Hepatocyte (in vitro differentiated cells): Measurements from ENCODE around the gene PRRC2A. TPM values are rescaled to one million over a fixed set of nuclear protein-coding genes. Genes with fewer than 3 reads are reported as not detected.

Source experiments
- DNase-seq: peaks from one replicate; pipeline ENCODE4 v3.0.0-alpha.2; 2016; ENCODE audit warnings: low spot score
- H2AFZ ChIP-seq: fragments of 200-600 bp; sonication (generic); 2 replicates; pipeline ENCODE4 v1.6.0; 2016; ENCODE audit warnings: antibody characterized with exemption, mild to moderate bottlenecking
- H3K27ac ChIP-seq: fragments of 200-600 bp; sonication (generic); 2 replicates; pipeline ENCODE4 v1.5.1; 2016; ENCODE audit warnings: mild to moderate bottlenecking
- H3K27me3 ChIP-seq: fragments of 200-600 bp; sonication (generic); 2 replicates; pipeline ENCODE4 v1.6.1; 2016
- H3K36me3 ChIP-seq: fragments of 200-600 bp; sonication (generic); replicated peaks from 2 replicates; pipeline ENCODE4 v1.5.1; 2016; ENCODE audit warnings: low read depth; ENCODE audit not compliant: insufficient read depth
- H3K4me1 ChIP-seq: fragments of 200-600 bp; sonication (generic); 2 replicates; pipeline ENCODE4 v1.5.1; 2016; ENCODE audit warnings: mild to moderate bottlenecking, moderate library complexity; ENCODE audit not compliant: insufficient read depth
- H3K4me2 ChIP-seq: fragments of 200-600 bp; sonication (generic); 2 replicates; pipeline ENCODE4 v1.6.0; 2016
- H3K4me3 ChIP-seq: fragments of 200-600 bp; sonication (generic); 2 replicates; pipeline ENCODE4 v1.5.1; 2016; ENCODE audit warnings: mild to moderate bottlenecking
- H3K79me2 ChIP-seq: fragments of 200-600 bp; sonication (generic); 2 replicates; pipeline ENCODE4 v1.6.0; 2017; ENCODE audit warnings: mild to moderate bottlenecking
- H3K9me2 ChIP-seq: fragments of 200-600 bp; sonication (generic); replicated peaks from 2 replicates; pipeline ENCODE4 v1.6.0; 2017; ENCODE audit warnings: mild to moderate bottlenecking; ENCODE audit not compliant: insufficient read depth
- H3K9me3 ChIP-seq: fragments of 200-600 bp; sonication (generic); 2 replicates; pipeline ENCODE4 v1.5.1; 2016; ENCODE audit warnings: low read depth, mild to moderate bottlenecking
- H4K20me1 ChIP-seq: fragments of 200-600 bp; sonication (generic); 2 replicates; pipeline ENCODE4 v1.6.0; 2016; ENCODE audit warnings: mild to moderate bottlenecking; ENCODE audit not compliant: insufficient read depth, poor library complexity, severe bottlenecking
- EZH2 ChIP-seq: fragments of 200-600 bp; sonication (generic); IDR thresholded peaks from 2 replicates; pipeline ENCODE4 v1.6.1; 2016; ENCODE audit warnings: antibody characterized with exemption, mild to moderate bottlenecking, borderline replicate concordance
- EZH2phosphoT487 ChIP-seq: fragments of 200-600 bp; sonication (generic); IDR thresholded peaks from one replicate; pipeline ENCODE4 v1.6.1; 2018; ENCODE audit warnings: antibody characterized with exemption, mild to moderate bottlenecking, low read depth, moderate library complexity; ENCODE audit not compliant: unreplicated experiment, severe bottlenecking
- WGBS: methylation state at CpG from one replicate; pipeline ENCODE4 v1.1.6; 2016; ENCODE audit warnings: low lambda C conversion rate; ENCODE audit errors: missing lambda C conversion rate; 5-methylcytosine and 5-hydroxymethylcytosine counted together
- polyA plus RNA-seq: library from polyadenylated mRNA; unstranded; fragments of >200 nt; fragmentation: Nextera tagmentation; extraction: Ambion mirVana; gene quantifications from 2 replicates; pipeline ENCODE4 v1.2.1, GENCODE V29; 2016
- total RNA-seq: library from RNA; depleted of rRNA; stranded (reverse); fragments of >200 nt; gene quantifications from 2 replicates; pipeline ENCODE4 v1.2.3, GENCODE V29; 2014
- TF ChIP-seq, protein P1 (sequence below): fragments of 200-600 bp; sonication (generic); IDR thresholded peaks from 2 replicates; pipeline ENCODE4 v1.5.1; 2016; ENCODE audit warnings: antibody characterized with exemption, mild to moderate bottlenecking; ENCODE audit not compliant: poor library complexity

PRRC2A gene
- total and polyA plus RNA-seq, 2 experiments from 2014 or later: 47.5 to 50.2 TPM

DNA sequence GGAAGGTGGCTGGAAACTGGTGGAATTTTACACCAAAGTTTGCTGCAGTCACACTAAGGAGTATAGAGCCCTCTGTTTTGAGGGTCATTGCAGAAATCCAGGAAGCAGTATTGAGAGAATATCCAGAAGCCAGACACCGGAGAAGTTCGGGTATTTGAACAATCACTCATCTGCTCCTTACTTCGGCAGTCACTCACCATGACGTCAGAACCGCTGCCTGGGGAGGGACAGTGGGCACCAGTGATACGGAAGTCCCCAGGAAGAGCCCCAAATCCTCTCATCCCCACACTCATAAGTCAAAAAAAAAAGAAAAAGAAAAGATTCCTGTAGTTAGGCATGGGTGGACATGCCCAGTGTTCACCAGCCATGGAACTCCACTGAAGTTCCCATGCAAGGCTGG, 56.4 kb downstream of the PRRC2A start:
- no peak overlapping the region for H3K4me3 ChIP-seq
- no peaks in the 10 kb centered on the region for H3K36me3 ChIP-seq
- H2AFZ ChIP-seq: no peak overlapping the region
- H3K9me3 ChIP-seq: no peaks in the 10 kb centered on the region
- H3K27ac ChIP-seq: no peak overlapping the region
- no peak for TF ChIP-seq EZH2
- TF ChIP-seq, protein P1, sequence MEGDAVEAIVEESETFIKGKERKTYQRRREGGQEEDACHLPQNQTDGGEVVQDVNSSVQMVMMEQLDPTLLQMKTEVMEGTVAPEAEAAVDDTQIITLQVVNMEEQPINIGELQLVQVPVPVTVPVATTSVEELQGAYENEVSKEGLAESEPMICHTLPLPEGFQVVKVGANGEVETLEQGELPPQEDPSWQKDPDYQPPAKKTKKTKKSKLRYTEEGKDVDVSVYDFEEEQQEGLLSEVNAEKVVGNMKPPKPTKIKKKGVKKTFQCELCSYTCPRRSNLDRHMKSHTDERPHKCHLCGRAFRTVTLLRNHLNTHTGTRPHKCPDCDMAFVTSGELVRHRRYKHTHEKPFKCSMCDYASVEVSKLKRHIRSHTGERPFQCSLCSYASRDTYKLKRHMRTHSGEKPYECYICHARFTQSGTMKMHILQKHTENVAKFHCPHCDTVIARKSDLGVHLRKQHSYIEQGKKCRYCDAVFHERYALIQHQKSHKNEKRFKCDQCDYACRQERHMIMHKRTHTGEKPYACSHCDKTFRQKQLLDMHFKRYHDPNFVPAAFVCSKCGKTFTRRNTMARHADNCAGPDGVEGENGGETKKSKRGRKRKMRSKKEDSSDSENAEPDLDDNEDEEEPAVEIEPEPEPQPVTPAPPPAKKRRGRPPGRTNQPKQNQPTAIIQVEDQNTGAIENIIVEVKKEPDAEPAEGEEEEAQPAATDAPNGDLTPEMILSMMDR: no peak
- no peak for TF ChIP-seq EZH2phosphoT487
- H3K79me2 ChIP-seq: no peaks in the 10 kb centered on the region
- H3K9me2 ChIP-seq: no peaks in the 10 kb centered on the region
- no peak overlapping the region for H3K4me2 ChIP-seq
- H3K27me3 ChIP-seq: no peaks in the 10 kb centered on the region
- H4K20me1 ChIP-seq: no peaks in the 10 kb centered on the region
- peaks cover 5% of the 10 kb centered on the region for H3K4me1 ChIP-seq
- 60% methylated on average over 6 of the region's 6 CpGs for WGBS
- DNase-seq: no peak

DNA sequence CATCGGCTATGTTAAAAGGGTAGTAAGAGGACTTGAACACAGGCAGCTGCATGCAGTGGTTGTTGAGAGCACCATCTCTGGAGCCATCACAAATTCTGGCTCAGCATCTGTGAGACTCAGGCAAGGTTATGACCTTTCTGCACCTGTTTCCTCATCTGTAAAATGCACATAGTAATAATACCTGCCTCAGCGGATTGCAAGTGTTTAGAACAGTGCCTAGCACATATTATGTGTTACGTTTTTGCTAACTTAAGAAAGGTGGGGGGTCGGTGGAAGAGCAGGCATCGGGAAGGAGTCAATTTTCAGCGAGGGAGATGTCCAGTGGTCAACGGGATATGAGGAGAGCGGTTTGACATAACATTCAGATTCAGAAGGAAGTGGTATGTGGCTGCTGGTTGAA, 57.4 kb downstream of the PRRC2A start:
- Histone ChIP-seq H3K27me3 (no peaks in the 10 kb centered on the region), H3K79me2 (no peaks in the 10 kb centered on the region), H2AFZ (no peak overlapping the region), H3K4me1 (peaks cover 5% of the 10 kb centered on the region), H3K36me3 (no peaks in the 10 kb centered on the region), H3K4me3 (no peak overlapping the region), H3K9me2 (no peaks in the 10 kb centered on the region), H4K20me1 (no peaks in the 10 kb centered on the region), H3K4me2 (no peak overlapping the region), H3K27ac (no peak overlapping the region), H3K9me3 (no peaks in the 10 kb centered on the region)
- WGBS: 78% methylated on average over 8 of the region's 8 CpGs
- DNase-seq: no peak
- no peak for TF ChIP-seq EZH2
- no peak for TF ChIP-seq EZH2phosphoT487
- TF ChIP-seq, protein P1: no peak

DNA sequence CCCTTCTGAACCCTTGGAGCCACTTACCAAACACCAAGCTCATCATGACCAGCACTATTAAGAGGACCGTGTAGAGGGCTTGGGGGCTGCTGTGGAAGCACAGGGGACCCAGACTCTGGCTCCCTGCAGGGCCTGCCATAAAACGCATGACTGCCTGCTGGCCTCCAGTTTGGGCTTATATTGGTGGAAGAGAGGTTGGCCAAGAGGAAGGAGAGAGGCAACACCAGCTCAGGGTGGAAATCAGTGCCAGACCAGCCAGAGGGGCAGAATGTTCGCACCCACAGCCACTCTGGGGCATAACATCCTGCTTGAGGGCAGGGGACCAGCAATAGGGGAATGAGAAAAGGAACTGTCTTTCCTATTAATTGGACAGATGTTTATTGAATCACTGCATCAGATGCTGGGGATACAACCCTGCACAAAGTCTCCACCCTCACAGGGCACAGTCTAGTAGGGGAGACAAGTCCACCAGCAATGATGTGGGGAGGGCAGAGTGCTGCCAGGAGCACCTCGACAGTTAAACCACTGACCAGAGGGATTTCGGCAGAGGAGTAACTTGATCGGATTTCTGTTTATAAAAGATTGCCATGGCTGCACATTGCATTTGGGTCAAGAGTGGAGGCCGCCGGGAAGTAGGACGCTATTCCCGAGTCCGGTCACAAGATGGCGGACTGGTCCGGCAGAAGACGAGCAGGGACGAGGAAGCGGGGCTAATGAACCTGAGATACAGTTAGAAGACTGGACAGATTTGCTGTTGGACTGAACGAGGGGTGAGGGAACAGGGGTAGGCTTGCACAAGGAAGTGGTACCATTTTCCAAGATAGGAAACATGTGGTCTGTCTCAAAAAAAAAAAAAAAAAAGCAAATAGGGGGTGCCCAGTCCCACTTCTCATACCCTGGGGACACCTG, 60.0 kb downstream of the PRRC2A start, which contains the start of gene LY6G5C:
Gene LY6G5C, minus strand, starts transcription at position 842 of the 909 bp plus-strand sequence. Its CDS starts 694 bp downstream, at position 148.
- WGBS: 15% methylated on average over 17 of the region's 17 CpGs
- Histone ChIP-seq H2AFZ (peak within 1 kb of the TSS; percentile 83), H3K9me2 (no peaks in the 10 kb centered on the region), H3K36me3 (no peaks in the 10 kb centered on the region), H3K9me3 (no peaks in the 10 kb centered on the region), H4K20me1 (no peaks in the 10 kb centered on the region), H3K4me2 (peak within 1 kb of the TSS; percentile 96), H3K4me1 (peaks cover 5% of the 10 kb centered on the region), H3K79me2 (no peaks in the 10 kb centered on the region), H3K27me3 (no peaks in the 10 kb centered on the region), H3K27ac (peak within 1 kb of the TSS; percentile 84), H3K4me3 (peak within 1 kb of the TSS; percentile 39)
- peak; percentile 89 for DNase-seq
- TF ChIP-seq, protein P1: peak; percentile 92
- TF ChIP-seq EZH2phosphoT487: no peak
